Posterior vena cava (tissue), 2 donors: Measurements from ENCODE around the gene RGS8. TPM values are rescaled to one million over a fixed set of nuclear protein-coding genes. Genes with fewer than 3 reads are reported as not detected.

ENCODE experiments used
- DNase-seq: peaks from one replicate; pipeline ENCODE4 v3.0.0-alpha.2; 2020; ENCODE audit warnings: low spot score
- intact Hi-C, 2 donors: fragments of 100-400 bp; cut with DNase I; formaldehyde crosslinking; loops; one replicate each; pipeline versions ENCODE4 v1.14.1 to v1.14.2; 2022 to 2023
- total RNA-seq, 2 donors: library from RNA; stranded (reverse); fragmentation: NEBNext Ultra II Directional; extraction: Animal tissue kit (Norgen Biotek cat#: 25700); gene quantifications; one replicate each; pipeline ENCODE4 v1.2.1, GENCODE V29; 2021
- donor health status: DM: yes; HTN: yes; CAD: no.
- donor health status: DM: yes; HTN: yes; CAD: no.

RGS8 gene
- total RNA-seq, 2 donors from 2014 or later: 0.10 TPM; not detected in 1

DNA sequence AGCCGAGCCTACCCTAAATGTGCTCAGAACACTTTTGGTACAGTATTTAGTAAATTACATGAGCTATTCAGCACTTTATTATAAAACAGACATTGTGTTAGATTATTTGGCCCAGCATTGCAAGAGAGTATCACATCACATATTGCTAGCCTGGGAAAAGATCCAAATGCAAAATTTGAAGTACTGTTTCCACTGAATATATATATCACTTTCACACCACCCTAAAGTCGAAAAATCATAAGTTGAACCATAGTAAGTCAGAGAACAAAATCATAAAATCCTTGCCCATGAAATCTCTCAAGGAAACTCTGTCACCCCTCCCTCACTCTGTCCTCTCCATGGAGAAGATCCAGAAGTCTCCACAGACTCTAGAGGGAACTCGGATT is 33.1 kb downstream of the RGS8 start:
- DNase-seq: no peak
- intact Hi-C loops: no loop called here

DNA sequence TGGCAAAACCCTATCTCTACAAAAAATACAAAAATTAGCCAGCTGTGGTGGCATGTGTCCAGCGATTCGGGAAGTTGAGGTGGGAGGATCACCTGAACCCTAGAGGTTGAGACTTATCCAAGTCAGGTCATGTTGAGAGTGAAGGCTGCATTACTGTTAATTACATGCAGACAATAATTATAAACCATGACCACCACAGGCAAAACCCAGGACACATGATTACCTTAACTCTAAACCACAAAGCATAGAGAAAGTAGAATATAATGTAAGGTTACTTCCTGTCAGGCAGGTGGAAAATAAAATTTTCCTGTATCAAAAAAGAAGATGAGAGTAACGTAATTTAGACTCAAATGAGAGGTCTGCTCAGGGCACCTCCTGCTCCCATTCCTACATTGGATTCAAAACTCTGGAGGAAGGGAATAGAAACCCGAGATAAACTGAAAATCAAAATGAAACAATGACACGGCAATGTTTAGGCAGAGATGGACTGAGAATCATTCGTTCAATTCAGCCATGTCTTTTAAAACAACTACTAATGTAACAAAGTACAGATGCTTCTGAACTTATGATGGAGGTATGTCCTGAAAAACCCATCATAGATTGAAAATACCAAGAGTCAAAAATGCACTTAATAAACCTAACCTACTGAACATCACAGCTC is 33.6 kb downstream of the RGS8 start:
- intact Hi-C loops: no loop called here
- no peak for DNase-seq

DNA sequence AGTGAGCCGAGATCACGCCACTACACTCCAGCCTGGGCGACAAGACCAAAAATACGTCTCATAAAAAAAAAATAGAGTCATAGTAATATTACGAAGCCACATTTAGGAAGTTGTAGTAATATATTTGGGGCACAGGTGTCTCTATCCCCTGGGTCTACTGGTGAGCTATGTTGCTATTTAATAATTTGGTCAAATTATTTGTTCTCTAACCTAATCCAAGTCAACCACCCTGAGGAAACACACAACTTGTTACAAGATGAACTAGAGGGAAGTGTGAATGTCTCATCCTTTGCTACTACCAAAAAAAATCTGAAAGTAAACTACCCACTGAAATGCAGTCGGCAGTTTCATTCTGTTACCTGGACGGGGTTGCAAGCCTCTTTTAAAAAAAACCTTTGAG is 35.3 kb downstream of the RGS8 start:
- no peak for DNase-seq
- intact Hi-C loops: loop anchor here in 1 of 2 donors (5.0 kb wide), 1 partner anchor 147 kb away; no protein-coding TSS in a partner anchor

DNA sequence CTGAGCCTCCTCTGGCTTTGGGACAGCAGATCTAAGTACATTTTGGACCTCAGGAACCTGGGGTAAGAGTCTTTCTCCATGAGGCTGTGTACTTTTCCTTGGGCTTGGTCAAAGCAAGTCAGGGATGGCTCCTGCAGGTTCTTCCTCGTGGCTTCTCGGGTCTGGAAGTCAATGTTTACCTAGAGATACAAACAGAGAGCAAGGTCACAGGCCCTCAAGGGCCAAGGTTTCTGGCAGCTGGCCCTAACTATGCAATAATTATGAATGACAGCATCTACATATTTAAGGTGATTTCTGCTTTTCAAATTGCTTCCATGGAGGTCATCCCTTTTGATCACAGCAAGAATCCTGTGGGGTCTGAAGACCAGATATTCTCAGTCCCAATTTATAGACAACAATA is 37.6 kb downstream of the RGS8 start:
- intact Hi-C loops: loop anchor here in 1 of 2 donors (5.0 kb wide), 1 partner anchor 144 kb away; no protein-coding TSS in a partner anchor
- no peak for DNase-seq

DNA sequence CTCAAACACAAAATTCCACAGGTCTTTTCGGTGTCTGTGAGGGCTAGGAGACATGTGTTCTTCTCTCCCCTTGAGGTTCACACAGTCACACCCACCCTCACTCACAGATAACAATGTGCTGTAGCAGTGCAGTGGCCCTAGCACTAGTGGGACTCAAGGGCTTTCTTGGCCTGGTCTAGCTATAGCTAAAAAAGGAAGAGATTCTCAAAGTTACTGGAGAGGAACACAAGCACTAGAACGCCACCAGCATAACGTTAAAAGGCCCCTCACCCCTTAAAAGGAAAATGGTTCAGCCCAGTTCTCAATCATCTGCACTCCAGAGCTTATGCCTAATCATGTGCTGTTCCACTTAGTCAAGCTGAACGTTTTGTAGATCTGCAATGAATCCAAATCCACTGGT is 39.5 kb downstream of the RGS8 start:
- no peak for DNase-seq
- intact Hi-C loops: loop anchor here in 1 of 2 donors (5.0 kb wide), 1 partner anchor 143 kb away; no protein-coding TSS in a partner anchor

DNA sequence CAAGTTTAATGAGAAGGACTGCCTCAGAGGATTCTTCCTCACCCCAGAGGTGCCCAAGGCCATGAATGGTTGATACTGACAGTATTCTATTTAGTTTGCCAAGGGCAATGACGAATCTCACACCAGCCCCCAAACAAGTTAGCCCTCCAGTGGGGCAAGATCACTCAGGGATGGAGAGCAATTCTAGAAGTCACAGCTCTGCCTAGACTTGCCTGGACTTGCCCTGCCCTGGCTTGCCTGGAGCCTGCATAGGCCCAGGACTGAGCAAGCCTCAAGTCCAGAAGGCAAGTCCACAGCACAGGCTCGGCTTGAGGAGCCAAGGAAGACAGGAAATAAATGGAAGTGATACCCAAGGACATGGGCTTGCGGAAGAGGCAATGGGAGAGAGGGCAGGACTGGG is 40.7 kb downstream of the RGS8 start:
- intact Hi-C loops: no loop called here
- DNase-seq: no peak

DNA sequence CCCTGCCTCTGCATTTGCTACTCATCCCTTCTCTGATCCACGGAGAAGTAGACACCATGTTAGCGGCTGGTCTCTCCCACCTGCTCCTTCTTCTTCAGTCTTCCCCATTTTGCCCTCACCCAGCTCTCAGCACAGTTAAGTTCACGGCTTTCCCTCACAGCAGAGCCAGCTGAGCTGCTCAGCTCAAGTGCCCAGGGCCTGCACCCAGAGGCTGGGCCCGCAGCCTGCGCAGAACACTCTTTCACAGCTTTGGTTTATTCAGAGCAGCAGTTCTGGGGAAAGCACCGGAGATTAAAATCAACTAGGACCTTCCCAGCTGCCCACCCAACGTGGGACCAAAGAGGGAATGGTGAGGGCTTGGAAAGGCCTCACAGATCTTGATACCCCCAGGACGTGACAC is 41.9 kb downstream of the RGS8 start:
- intact Hi-C loops: loop anchor here in 1 of 2 donors (1.0 kb wide), 1 partner anchor 37 kb away; no protein-coding TSS in a partner anchor
- no peak for DNase-seq

DNA sequence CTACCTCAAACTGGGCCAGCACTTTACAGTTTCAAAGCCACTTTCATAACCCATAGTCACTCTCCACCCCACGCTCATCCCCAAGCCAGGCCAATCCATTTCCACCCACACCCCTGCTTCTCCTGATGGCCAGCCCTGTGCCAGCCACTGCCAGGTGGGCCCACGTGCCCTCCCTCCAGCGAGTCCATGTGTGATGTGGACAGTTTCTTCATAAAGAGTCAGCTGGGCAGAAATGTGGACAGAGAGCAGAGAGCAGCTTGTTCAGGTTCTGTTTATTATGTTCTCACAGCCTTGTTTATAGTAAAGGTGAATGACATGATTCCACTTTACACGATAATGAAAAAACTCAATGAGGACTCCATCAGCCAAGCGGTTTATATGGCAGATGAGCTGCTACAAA is 42.8 kb downstream of the RGS8 start:
- no peak for DNase-seq
- intact Hi-C loops: no loop called here

DNA sequence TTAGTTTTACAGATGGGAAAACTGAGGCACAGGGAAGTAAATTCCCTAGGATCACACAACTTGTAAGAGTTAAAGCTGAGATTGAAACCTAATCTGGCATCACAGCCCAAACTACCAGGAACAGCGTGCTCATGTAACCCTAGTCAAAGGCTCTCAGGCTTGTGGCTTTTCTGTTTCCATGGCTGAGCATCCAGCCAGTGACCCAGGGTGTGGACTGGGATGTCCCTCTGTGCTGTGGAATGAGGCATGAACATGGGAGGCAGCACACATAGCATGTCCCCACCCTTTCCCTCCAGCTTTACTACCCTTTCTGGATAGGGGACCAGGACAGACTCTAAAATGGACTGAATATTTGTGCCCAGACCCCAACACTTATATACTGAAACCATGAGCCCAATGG is 45.1 kb downstream of the RGS8 start:
- DNase-seq: no peak
- intact Hi-C loops: no loop called here

DNA sequence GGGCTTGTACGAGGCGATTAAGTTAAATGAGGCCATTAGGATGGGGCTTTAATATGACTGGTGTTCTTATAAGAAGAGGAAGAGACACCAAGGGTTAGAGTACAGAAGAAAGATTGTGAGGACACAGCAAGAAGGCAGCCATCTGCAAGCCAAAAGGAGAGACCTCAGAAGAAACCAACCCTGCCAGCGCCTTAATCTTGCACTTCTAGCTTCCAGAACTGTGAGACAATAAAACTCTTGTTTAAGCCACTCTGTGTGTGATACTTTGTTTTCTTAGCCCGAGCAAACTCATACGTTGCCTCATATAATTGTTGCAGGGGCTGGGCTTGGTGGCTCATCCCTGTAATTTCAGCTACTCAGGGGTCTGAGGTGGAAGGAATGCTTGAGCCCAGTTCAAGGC is 46.6 kb downstream of the RGS8 start:
- intact Hi-C loops: no loop called here
- no peak for DNase-seq

DNA sequence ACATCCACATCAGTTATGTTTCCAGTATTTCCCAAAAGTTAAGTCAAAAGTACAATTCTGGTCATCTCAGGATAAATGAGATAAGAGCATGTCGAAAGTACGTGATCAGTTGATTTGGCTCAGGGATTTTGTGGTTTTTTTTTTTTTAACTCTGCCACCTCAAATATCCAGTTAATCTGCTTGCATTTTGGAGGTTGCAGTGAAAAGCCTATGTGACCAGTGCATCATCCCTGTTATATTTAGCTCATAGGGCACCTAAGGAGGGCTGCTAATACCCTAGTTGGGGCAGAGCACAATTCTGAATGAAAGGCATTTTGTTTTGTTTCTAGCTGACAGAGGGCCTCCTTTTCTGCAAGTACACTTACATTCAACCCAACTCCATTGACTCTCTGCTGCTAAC is 48.5 kb downstream of the RGS8 start:
- intact Hi-C loops: no loop called here

More for the DNA sequence above, 48.5 kb downstream of the RGS8 start:
- no peak for DNase-seq

Other genes with a start within 250 kb of the RGS8 start
- gene RGSL1, start 234.4 kb downstream of the RGS8 start, total RNA-seq: not detected
- gene RNASEL, start 95.3 kb downstream of the RGS8 start, total RNA-seq: 1 to 10 TPM; 5.1 to 9.2 TPM
- 1 to 10 TPM; 3.1 to 6.9 TPM for gene RGS16, start 80.2 kb downstream of the RGS8 start, total RNA-seq
- 10 to 100 TPM; 11.9 to 25.2 TPM for gene NPL, start 105.2 kb upstream of the RGS8 start, total RNA-seq
- 100 to 1,000 TPM in 1 of 2 donors, 10 to 100 TPM in 1; 95.6 to 106 TPM for gene DHX9, start 154.8 kb upstream of the RGS8 start, total RNA-seq